Immature natural killer cell (primary cell): ENCODE measurements around the gene DLG2. TPM values are rescaled to one million over a fixed set of nuclear protein-coding genes. Genes with fewer than 3 reads are reported as not detected.

ENCODE experiments used
- DNase-seq, 3 donors: peaks; one replicate each; pipeline ENCODE4 v3.0.0; 2022; ENCODE audit warnings: mixed read lengths in 1 of 3
- H3K27ac Mint-ChIP-seq, 6 donors: one replicate each; pipeline ENCODE4 v1.8.0; 2020; ENCODE audit warnings: mixed read lengths in 6 of 6, mild to moderate bottlenecking in 5 of 6, inconsistent platforms in 4 of 6, moderate library complexity in 3 of 6
- H3K27me3 Mint-ChIP-seq, 3 donors: one replicate each; pipeline ENCODE4 v1.8.0; 2020 to 2021; ENCODE audit warnings: low read depth in 3 of 3, mild to moderate bottlenecking in 3 of 3, mixed read lengths in 3 of 3, moderate library complexity in 3 of 3, inconsistent platforms in 1 of 3
- H3K36me3 Mint-ChIP-seq, 3 donors: one replicate each; pipeline ENCODE4 v1.8.0; 2020; ENCODE audit warnings: mixed read lengths in 3 of 3, inconsistent platforms in 2 of 3, mild to moderate bottlenecking in 2 of 3
- H3K4me1 Mint-ChIP-seq, 2 donors: one replicate each; pipeline ENCODE4 v1.8.0; 2020; ENCODE audit warnings: inconsistent platforms in 2 of 2, mild to moderate bottlenecking in 2 of 2, mixed read lengths in 2 of 2, moderate library complexity in 1 of 2
- H3K4me3 Mint-ChIP-seq, 5 donors: one replicate each; pipeline ENCODE4 v1.8.0; 2020; ENCODE audit warnings: mild to moderate bottlenecking in 5 of 5, mixed read lengths in 5 of 5, inconsistent platforms in 3 of 5, moderate library complexity in 3 of 5
- H3K9me3 Mint-ChIP-seq, 6 donors: one replicate each; pipeline ENCODE4 v1.8.0; 2020; ENCODE audit warnings: mild to moderate bottlenecking in 6 of 6, mixed read lengths in 6 of 6, inconsistent platforms in 4 of 6, moderate library complexity in 3 of 6
- polyA plus RNA-seq, 3 donors: library from polyadenylated mRNA; unstranded; fragments of 300-500 nt; fragmentation: Illumina TruSeq; gene quantifications; one replicate each; pipeline ENCODE4 v1.2.3, GENCODE V29; 2021

DLG2 gene
- polyA plus RNA-seq, 3 donors from 2014 or later: 0.57 to 1.9 (median 1.2) TPM

DNA sequence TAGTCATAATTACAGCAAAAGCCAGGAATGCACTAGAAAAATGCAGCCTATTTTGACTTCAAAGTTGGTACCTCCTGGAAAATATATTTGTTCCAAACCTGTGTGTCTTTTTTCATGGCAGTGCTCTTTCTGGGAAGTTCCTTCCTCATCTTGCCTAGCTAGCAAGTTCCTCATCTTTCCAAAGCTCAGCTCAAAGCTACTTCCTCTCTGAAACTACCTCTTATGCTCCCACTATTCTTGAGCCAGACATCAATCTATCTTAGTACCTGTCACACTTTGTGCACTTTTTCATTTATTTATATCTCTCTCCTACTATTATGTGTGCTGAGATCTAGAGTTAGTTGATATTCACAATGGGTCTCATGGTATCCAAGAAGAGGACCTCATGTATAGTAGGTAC lies 2149.4 kb downstream of the DLG2 start:
- Mint-ChIP-seq H3K27me3 (peaks cover 0 to 2% (median 2%) of the 10 kb centered on the region in 3 donors), H3K4me3 (no peak overlapping the region), H3K27ac (no peak overlapping the region), H3K4me1 (no peaks in the 10 kb centered on the region), H3K36me3 (no peaks in the 10 kb centered on the region), H3K9me3 (peaks cover 0 to 6% (median 0%) of the 10 kb centered on the region in 6 donors)
- no peak for DNase-seq

DNA sequence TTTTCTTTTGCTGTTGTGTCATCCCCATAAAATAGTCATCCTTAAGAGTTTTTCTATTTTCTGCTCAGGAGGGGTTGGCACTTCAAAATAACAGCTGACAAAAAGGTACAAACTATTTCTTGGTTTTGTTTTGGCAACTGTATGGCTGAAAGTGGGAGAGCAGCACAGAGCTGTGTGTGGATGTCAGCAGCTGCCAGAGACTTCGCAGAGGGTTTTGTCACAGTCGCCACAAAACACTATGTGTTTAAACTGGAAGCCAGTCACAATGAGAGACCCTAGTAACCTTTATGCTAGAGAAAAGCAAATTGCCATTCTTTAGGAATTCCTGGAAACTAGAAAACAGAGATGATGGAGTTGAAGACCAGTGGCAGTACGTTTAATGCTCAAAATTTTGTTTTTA lies 2151.4 kb downstream of the DLG2 start:
- Mint-ChIP-seq H3K27ac (no peak overlapping the region), H3K9me3 (peaks cover 0 to 6% (median 0%) of the 10 kb centered on the region in 6 donors), H3K4me3 (no peak overlapping the region), H3K4me1 (no peaks in the 10 kb centered on the region), H3K36me3 (no peaks in the 10 kb centered on the region), H3K27me3 (peaks cover 0 to 2% (median 2%) of the 10 kb centered on the region in 3 donors)
- DNase-seq: no peak

DNA sequence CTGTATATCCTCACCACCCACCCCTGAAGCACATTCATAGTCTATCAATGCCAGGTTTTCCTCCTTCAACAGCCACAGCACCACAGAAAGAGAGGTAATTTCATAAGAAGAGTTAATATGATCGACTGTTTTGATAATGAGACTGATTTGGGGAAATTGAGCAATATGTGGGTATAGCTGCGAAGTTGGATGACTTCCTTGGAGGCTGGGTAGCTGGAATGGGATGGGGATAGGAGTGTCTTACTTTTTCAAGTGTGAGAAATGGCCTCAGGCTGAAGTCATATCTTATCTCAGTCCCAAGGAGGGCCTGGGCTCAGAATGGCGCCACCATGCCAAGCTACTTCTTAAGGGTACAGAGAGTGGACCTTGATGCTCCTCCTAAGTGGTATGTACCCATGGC lies 2153.4 kb downstream of the DLG2 start:
- H3K4me3 Mint-ChIP-seq: no peak overlapping the region
- no peaks in the 10 kb centered on the region for H3K36me3 Mint-ChIP-seq
- H3K4me1 Mint-ChIP-seq: no peaks in the 10 kb centered on the region
- H3K9me3 Mint-ChIP-seq: peaks cover 0 to 6% (median 0%) of the 10 kb centered on the region in 6 donors
- DNase-seq: no peak
- peaks cover 0 to 2% (median 0%) of the 10 kb centered on the region in 3 donors for H3K27me3 Mint-ChIP-seq
- H3K27ac Mint-ChIP-seq: no peak overlapping the region

DNA sequence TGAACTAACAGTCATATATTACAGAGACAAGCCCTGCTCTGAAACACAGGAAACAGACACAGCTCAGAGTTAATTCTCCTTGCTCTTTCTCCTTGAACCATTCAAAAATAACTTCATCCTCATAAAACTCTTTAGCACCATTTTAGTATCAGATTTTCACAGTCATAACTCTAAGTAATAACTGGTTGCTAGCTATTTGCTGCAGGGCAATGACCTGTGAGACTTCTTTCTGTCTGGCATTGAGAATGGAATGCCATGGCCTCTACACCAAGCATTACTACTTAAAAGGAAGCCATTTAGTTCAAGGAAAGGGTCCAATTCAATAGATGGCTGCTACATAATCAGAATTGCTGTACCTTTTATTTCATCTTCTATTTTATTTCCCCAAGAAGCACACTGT lies 2154.3 kb downstream of the DLG2 start:
- Mint-ChIP-seq H3K9me3 (peaks cover 0 to 6% (median 0%) of the 10 kb centered on the region in 6 donors), H3K4me1 (no peaks in the 10 kb centered on the region), H3K27ac (no peak overlapping the region), H3K4me3 (no peak overlapping the region), H3K27me3 (peaks cover 0 to under 1% (median 0%) of the 10 kb centered on the region in 3 donors), H3K36me3 (no peaks in the 10 kb centered on the region)
- DNase-seq: no peak

DNA sequence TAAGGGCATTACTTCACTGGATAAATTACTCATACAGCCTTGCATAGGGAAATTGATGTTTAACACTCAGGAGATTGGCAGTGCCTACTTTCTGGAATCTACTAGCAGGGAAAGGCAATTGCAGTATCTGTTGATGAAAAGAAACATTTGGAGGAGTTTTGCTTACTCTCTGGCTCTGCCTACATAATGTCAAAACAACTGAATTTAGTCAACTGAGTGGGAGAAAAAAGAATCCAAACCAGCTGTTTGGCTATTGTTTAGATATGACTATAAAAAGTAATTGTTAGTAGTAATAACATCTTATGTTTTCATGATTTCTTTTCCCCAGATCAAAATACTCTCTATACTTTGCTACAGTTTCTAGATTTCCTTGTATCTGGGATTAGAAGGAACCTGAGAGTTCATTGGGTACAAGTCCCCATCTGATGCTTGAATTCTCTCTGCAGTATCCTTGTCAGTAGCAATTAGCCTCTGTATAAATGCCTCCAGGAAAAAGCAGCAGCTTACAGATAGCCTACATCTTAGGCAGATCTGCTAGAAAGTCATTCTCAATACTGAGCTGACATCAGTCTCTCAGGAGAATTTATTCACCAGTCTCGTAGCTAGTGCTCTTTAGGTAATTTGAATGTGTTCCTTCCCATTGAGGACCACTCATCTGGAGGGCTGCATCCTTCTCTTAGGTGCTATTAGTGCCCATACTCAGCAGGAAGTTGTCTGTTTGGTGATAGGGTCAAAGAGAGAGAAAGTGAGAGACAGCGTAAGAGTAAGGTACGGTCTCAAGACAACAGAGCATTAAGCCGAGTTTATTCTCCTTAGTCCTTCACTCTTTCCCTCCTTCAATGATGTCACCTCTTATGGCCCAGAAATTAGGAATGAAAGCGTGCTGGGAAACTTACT lies 2155.1 kb downstream of the DLG2 start:
- Mint-ChIP-seq H3K4me3 (no peak overlapping the region), H3K27me3 (no peaks in the 10 kb centered on the region), H3K27ac (no peak overlapping the region), H3K4me1 (no peaks in the 10 kb centered on the region), H3K36me3 (no peaks in the 10 kb centered on the region), H3K9me3 (peaks cover 0 to 6% (median 0%) of the 10 kb centered on the region in 6 donors)
- DNase-seq: no peak

DNA sequence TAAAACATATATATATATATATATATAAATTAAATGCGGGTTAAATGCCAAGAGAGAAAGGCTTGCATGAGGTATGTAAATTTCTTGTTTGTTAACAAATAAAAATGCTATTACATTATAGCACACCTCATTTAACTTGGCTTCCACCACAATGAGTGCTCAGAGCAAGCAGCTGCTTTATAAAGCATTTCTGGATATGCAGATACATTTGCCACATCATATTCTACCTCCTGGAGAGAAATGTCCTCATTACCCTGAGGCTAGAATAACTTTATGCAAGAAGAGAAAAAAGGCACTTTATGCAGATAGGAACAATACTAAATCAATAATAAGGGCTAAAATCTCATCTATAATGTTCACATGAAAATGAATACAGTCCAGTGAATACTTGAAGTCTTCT lies 2159.3 kb downstream of the DLG2 start:
- Mint-ChIP-seq H3K4me3 (no peak overlapping the region), H3K9me3 (peaks cover 0 to 12% (median 1%) of the 10 kb centered on the region in 6 donors), H3K36me3 (no peaks in the 10 kb centered on the region), H3K4me1 (no peaks in the 10 kb centered on the region), H3K27me3 (peaks cover 0 to 2% (median 0%) of the 10 kb centered on the region in 3 donors), H3K27ac (no peak overlapping the region)
- no peak for DNase-seq

DNA sequence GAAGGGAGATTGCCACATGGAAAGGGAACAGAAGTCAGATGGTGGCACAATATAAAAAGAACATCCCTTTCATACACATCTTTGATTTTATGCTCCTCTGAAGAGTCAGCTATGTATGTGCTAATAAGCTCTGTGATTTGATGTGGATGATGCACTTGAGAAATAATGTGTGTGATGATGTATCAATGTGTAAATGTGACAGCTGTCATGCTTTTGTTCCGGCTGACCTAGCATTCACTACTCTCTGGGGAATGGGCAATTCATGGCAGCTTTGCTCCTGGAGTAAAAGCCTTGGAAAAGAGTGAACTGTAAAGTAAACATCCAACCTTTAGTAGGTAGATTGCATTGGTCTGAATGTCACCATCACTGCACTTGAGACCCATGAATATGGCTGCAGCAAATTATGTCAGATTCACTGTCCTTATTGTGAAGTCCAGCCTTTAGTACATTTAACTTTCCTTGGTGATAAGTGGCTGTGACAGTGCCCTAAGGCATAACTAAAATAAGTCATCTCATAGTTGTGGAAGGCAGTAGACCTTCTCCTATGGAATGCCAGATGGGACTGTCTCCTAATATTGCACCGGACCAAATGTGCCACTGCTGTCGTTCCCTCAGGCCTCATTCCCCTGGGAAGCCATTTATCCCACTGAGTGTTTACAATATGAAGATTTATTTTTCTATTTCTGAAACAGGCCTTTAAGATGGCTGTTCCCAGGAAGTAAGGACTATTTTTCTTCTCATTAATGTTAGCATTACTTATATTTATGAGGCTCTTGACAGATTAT lies 2162.8 kb downstream of the DLG2 start:
- Mint-ChIP-seq H3K4me1 (no peaks in the 10 kb centered on the region), H3K9me3 (peaks cover 0 to 13% (median 1%) of the 10 kb centered on the region in 6 donors), H3K27me3 (peaks cover 0 to 2% (median 0%) of the 10 kb centered on the region in 3 donors), H3K36me3 (no peaks in the 10 kb centered on the region), H3K27ac (no peak overlapping the region), H3K4me3 (no peak overlapping the region)
- no peak for DNase-seq

DNA sequence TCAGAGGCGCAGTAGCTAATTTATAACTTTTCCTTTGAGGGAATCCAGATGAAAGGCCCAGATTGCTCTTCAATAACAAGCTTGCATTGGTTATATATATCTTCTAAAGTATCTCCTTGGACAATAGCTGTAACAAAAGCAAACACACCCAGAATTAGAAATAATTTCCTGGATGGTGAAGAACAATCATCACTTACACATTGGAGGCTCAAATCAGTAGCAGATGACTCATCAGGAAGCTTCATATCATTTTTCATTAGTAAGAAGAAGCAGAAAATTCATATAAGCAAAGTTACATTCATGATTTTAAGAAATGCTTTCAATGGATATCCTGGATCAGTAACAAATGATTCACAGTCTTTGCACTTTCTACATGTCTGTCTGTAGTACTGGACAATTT lies 2167.3 kb downstream of the DLG2 start:
- no peak for DNase-seq
- Mint-ChIP-seq H3K36me3 (no peaks in the 10 kb centered on the region), H3K27me3 (peaks cover 0 to 5% (median 0%) of the 10 kb centered on the region in 3 donors), H3K4me3 (no peak overlapping the region), H3K4me1 (no peaks in the 10 kb centered on the region), H3K9me3 (peaks cover 0 to 10% (median 0%) of the 10 kb centered on the region in 6 donors), H3K27ac (no peak overlapping the region)

DNA sequence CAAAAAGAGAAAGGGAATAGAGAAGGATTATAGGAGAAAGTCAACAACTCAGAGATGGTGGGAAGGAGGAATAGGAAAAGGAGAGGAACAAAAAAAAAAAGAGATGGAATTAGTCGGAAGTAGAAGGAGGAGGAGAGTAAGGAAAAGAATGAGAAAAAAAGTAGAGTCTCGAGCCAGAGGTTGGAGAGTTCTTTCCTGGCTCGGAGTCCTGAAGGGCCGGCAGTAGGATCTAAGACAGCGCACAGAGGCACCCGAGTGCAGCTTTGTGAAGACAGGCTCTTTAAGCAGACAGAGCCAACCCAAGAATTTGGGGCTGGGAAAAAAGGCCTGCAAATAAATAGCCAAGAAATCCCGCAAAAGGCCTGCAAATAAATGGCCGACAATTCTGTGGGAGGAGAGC lies 2170.6 kb downstream of the DLG2 start:
- peaks cover 0 to 5% (median 0%) of the 10 kb centered on the region in 3 donors for H3K27me3 Mint-ChIP-seq
- H3K9me3 Mint-ChIP-seq: peaks cover 0 to 4% (median 0%) of the 10 kb centered on the region in 6 donors
- no peak overlapping the region for H3K4me3 Mint-ChIP-seq
- DNase-seq: no peak
- no peaks in the 10 kb centered on the region for H3K4me1 Mint-ChIP-seq
- no peaks in the 10 kb centered on the region for H3K36me3 Mint-ChIP-seq
- H3K27ac Mint-ChIP-seq: no peak overlapping the region

DNA sequence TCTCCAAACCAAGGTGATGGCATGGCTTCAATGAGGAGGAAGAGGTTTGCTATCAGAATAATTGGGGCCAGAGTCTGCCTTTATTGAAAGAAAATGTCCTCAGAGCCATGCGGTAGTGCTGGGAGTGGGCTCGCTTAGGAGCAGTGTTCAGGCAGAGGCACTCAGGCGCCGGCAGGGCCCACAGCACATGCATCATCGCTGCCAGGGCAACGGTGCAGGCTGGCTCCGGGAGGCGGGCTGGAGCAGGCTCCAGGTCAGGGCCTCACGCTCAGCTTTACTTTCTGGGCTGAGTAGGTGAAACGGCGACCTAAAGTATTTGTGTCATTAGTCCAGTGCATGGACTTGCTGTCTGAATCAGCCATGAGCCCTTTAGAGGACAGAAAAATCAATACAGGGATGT lies 2171.1 kb downstream of the DLG2 start:
- H3K9me3 Mint-ChIP-seq: peaks cover 0 to 4% (median 0%) of the 10 kb centered on the region in 6 donors
- no peak overlapping the region for H3K27ac Mint-ChIP-seq
- H3K4me1 Mint-ChIP-seq: no peaks in the 10 kb centered on the region
- H3K27me3 Mint-ChIP-seq: peaks cover 0 to 5% (median 0%) of the 10 kb centered on the region in 3 donors
- H3K4me3 Mint-ChIP-seq: no peak overlapping the region
- H3K36me3 Mint-ChIP-seq: no peaks in the 10 kb centered on the region
- DNase-seq: no peak

DNA sequence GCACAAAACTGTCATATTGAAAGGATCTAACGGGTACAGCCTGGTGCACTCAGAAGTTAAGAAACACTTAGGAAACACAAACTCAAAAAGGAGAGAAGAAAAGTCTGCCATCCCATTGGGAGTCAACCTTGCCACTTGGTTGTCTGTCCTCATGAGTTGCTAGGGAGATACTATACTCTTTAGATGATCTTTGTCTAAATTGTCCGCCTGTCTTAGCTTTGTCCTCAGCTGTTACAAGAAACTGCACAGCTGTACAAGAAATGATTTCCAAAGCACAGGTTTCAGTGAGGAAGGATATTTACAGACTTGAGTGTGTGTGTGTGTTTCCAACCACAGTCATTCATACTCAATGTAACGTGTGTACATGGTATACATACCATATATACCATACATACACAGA lies 2171.8 kb downstream of the DLG2 start:
- Mint-ChIP-seq H3K27me3 (peaks cover 0 to 5% (median 0%) of the 10 kb centered on the region in 3 donors), H3K27ac (no peak overlapping the region), H3K4me3 (no peak overlapping the region), H3K9me3 (peaks cover 0 to 4% (median 0%) of the 10 kb centered on the region in 6 donors), H3K36me3 (no peaks in the 10 kb centered on the region), H3K4me1 (no peaks in the 10 kb centered on the region)
- no peak for DNase-seq

DNA sequence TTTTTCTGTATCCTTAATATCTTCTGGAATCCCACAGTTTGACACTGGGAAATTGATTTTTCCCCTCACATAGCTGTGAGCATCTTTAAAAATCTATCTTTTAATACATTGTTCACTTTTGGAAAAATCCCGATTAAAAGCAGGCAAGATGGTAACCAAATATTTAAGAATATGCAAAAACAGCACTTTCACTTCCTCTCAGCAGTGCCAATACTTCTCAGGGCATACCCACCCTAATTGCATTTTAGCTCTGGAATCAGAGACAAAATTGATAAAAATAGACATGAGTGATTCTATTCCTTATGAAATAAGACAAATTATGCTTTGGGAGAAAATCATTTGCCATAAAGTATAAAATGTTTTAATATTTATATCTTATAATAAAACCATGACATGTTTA lies 2172.5 kb downstream of the DLG2 start:
- no peak overlapping the region for H3K4me3 Mint-ChIP-seq
- H3K27me3 Mint-ChIP-seq: peaks cover 0 to 5% (median 0%) of the 10 kb centered on the region in 3 donors
- DNase-seq: no peak
- no peaks in the 10 kb centered on the region for H3K4me1 Mint-ChIP-seq
- H3K9me3 Mint-ChIP-seq: peaks cover 0 to 4% (median 0%) of the 10 kb centered on the region in 6 donors
- no peaks in the 10 kb centered on the region for H3K36me3 Mint-ChIP-seq
- no peak overlapping the region for H3K27ac Mint-ChIP-seq

DNA sequence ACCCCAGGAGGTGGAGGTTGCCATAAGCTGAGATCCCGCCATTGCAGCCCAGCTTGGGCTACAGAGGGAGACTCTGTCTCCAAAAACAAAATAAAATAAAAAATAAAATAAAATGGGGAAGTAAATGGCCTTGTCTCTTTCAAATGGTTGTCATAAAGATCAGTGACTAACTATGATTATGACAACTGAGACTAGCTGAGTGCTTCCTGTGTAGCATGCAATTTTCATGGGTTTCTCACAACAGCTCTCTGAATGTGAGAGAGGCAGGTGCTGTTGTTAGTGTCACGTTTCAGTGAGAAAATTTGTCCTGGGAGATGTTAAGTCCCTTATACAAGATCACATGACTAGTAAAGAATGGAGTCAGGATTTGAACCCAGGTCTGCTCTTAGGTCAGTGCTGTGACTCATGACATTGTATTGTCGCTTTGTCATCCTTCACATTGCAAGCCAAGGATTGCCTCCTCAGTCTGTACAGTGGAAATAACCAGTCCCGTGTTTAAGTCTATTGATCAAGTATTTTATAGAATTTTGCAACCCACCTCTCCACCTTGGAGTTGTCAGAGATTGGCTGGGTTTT lies 2177.7 kb downstream of the DLG2 start:
- no peak for DNase-seq
- H3K27ac Mint-ChIP-seq: no peak overlapping the region
- H3K4me1 Mint-ChIP-seq: no peaks in the 10 kb centered on the region
- peaks cover 0 to 3% (median 0%) of the 10 kb centered on the region in 6 donors for H3K9me3 Mint-ChIP-seq
- peaks cover 0 to 2% (median 0%) of the 10 kb centered on the region in 3 donors for H3K27me3 Mint-ChIP-seq
- no peaks in the 10 kb centered on the region for H3K36me3 Mint-ChIP-seq
- no peak overlapping the region for H3K4me3 Mint-ChIP-seq

DNA sequence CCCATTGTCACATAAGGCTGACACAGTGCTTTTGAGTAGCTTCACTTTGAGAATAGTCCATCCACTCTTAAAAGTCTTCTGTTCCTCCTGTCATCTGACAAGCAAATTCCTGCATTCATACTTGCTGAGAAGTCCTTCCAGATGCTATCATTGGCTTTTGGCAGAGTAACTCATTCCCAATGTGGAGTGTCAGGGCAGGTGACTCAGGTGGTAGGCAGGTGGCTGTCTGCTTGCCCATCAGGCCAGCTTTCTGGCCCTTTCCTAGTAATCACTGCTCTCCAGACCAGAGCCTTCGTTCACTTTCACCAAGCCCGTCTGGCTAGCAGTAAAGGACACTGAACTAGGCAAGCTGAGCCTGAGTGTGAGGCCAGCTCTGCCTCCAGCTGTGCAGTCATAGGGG lies 2178.5 kb downstream of the DLG2 start:
- no peaks in the 10 kb centered on the region for H3K4me1 Mint-ChIP-seq

More for the DNA sequence above, 2178.5 kb downstream of the DLG2 start:
- Mint-ChIP-seq H3K4me3 (no peak overlapping the region), H3K36me3 (no peaks in the 10 kb centered on the region), H3K27ac (no peak overlapping the region), H3K9me3 (peaks cover 0 to 3% (median 0%) of the 10 kb centered on the region in 6 donors), H3K27me3 (peaks cover 0 to 2% (median 0%) of the 10 kb centered on the region in 3 donors)
- no peak for DNase-seq
